HG02840 (cell line): ENCODE results near the gene SLC9A9.
"Not testable (repeated sequence)": the region's sequence is repeated elsewhere in the genome, so short reads cannot be mapped to it uniquely, and the experiment has no call there.

Experiments used
- ATAC-seq: cut with Tn5 transposase; IDR thresholded peaks from one replicate; pipeline ENCODE4 v1.9.1; 2021; ENCODE audit warnings: mild to moderate bottlenecking, moderate library complexity, moderate number of reproducible peaks; ENCODE audit not compliant: unreplicated experiment, low FRiP score

SLC9A9 gene

GRCh38 chr3:143847787-143848631, at the start of gene SLC9A9:
Gene SLC9A9, minus strand, starts transcription at chr3:143848468. Its CDS starts 146 bp downstream, at chr3:143848322.
- peak; percentile 87 for ATAC-seq

- no peak for ATAC-seq
Measured at GRCh38 chr3:143897576-143898295, 49.5 kb upstream of the SLC9A9 start.

- no peak for ATAC-seq
Measured at GRCh38 chr3:143896486-143896885, 48.2 kb upstream of the SLC9A9 start.

GRCh38 chr3:143895805-143896204, 47.5 kb upstream of the SLC9A9 start:
- ATAC-seq = no peak

GRCh38 chr3:143888846-143889245, 40.6 kb upstream of the SLC9A9 start:
- ATAC-seq = no peak

GRCh38 chr3:143888166-143888565, 39.9 kb upstream of the SLC9A9 start:
- no peak for ATAC-seq

GRCh38 chr3:143885780-143886427, 37.6 kb upstream of the SLC9A9 start:
- ATAC-seq = peak; percentile 87

GRCh38 chr3:143884861-143885260, 36.6 kb upstream of the SLC9A9 start:
- ATAC-seq = no peak

- no peak for ATAC-seq
Measured at GRCh38 chr3:143883151-143883550, 34.9 kb upstream of the SLC9A9 start.

GRCh38 chr3:143881095-143881494, 32.8 kb upstream of the SLC9A9 start:
- ATAC-seq = no peak

GRCh38 chr3:143875546-143875945, 27.3 kb upstream of the SLC9A9 start:
- ATAC-seq = no peak

GRCh38 chr3:143873553-143873952, 25.3 kb upstream of the SLC9A9 start:
- ATAC-seq = not testable (repeated sequence)

GRCh38 chr3:143865302-143865701, 17.0 kb upstream of the SLC9A9 start:
- ATAC-seq = no peak

GRCh38 chr3:143859465-143860203, 11.4 kb upstream of the SLC9A9 start:
- ATAC-seq = no peak

- no peak for ATAC-seq
Measured at GRCh38 chr3:143856252-143856970, 8.1 kb upstream of the SLC9A9 start.

- ATAC-seq = no peak
Measured at GRCh38 chr3:143855183-143855582, 6.9 kb upstream of the SLC9A9 start.

GRCh38 chr3:143851331-143852017, 3.2 kb upstream of the SLC9A9 start:
- ATAC-seq = no peak

GRCh38 chr3:143850877-143851276, 2.6 kb upstream of the SLC9A9 start:
- no peak for ATAC-seq

GRCh38 chr3:143849854-143850549, 1.7 kb upstream of the SLC9A9 start:
- ATAC-seq = peak; percentile 44
